GM18907 (cell line): Measurements from ENCODE around the gene ZNF212.

Experiments
- ATAC-seq: cut with Tn5 transposase; IDR thresholded peaks from one replicate; pipeline ENCODE4 v1.9.1; 2021; ENCODE audit warnings: mild to moderate bottlenecking, moderate library complexity; ENCODE audit not compliant: unreplicated experiment

Gene ZNF212

DNA sequence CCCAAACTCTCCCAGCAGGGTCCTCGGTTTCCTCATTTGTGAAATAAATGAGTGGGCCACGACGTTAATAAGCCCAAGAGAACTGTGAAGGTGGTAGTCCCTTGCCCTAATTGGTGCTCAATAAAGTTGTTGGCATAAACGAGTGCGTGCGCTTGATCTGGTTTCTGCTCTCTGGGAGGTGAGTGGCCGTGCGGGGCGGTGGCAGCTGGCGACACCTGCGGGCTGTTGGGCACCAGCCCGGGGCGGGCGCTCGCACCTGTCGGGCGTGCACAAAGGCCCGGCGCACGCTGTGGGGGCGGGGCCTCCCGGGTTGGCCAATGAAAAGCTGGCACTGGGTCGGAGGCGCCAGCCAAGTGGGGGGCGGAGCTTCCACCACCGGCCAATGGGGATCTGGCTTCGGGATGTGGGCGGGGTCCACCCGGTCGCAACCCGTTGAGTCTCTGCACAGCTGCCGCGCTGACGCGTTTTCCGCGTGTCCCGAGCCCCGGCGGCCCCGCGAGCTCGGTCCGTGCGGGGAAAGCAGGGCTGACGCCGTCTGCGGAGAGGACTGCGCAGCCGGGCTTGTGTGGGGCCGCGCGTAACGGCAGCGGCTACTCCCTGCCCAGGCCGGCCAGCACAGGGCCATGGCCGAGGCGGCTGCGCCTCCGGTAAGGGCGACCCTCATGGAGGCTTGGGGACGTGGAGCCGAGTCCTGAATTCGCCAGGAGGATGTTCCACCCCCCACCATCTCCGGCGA, 45.6 kb downstream of the ZNF212 start:
- peak; percentile 95 for ATAC-seq

DNA sequence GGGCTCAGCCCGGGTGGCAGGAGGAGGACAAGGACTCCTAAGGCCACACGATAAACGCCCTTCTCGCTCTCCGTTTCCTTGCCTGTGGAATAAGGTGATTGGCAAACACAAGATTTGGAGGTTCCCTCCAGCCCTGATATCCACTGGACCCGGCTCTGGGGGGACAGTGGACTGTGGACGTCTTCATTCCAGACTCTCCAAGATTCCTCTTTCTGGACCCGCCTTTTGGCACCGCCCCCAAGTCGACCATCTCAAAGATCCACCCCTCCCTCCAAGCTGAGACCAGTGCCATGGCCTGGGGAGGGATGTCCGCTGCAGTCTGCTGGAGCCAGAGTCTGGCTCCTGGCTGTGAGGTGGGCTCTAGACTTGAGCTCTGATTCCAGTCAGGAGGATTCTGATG, 46.2 kb downstream of the ZNF212 start:
- ATAC-seq, result peak; percentile 3

DNA sequence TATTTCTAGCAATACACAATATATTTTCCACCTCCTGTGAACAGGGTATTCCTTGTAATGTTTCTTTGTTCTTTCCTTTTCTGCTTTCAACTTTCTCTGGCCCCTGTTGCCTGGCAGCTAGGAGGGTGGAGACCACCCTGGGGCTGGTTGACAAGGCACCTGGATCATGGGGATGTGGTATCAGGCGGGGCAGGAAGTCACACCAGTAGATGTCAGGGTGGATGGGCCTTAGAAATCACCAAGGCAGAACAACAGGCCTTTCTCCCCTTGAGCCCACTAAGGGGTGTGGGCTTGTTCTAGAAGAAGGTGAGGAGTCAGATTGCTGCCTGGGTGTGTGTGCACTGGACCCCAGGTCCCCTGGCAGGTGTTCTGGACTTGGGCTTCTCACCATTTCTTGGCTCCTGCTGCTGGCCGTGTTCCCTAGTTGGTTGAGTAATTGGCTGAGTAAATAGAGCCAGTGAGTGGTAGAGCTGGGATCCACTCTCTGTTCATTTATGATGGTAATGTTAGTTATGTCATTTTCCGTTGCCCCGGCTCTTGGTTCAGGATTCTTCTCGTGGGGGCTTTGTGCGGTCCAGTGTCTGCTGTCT, 47.5 kb downstream of the ZNF212 start:
- no peak for ATAC-seq

DNA sequence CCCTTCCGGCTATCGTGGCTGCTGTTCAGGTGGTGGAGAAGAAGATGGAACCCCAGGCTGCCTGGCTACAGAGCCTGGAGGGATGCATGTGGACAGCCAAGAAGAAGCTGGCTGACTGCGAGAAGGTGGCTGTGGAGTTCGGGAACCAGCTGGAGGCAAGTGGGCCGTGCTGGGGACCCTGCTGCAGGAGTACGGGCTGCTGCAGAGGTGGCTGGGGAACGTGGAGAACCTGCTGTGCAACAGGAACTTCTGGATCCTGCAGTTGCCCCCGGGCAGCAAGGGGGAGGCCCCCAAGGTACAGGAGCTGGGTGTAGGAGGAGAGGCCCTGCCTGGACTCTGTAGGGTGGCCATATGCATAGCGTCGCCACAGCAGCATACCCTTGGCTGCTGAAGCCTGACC, 48.2 kb downstream of the ZNF212 start:
- no peak for ATAC-seq

DNA sequence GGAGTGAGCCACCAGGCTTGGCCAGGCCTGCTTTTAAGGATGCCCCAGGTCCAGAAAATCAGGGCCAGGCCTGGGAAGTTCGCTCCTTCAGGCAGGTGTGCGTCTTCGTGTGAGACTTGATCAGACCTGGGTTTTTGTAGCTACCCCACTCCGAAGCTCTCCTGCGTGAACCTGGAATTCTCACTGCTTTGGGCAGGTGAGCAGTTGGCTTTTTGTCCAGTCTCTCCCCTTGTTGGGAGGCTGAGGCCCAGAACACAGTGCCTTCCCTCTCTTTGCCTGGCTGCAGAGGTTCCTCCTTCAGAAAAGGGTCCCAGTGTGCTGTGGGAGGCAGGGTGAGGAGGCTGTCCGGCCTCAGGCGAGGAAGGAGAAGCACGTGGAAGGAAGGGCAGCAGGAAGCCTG, 49.8 kb downstream of the ZNF212 start:
- ATAC-seq, result no peak

DNA sequence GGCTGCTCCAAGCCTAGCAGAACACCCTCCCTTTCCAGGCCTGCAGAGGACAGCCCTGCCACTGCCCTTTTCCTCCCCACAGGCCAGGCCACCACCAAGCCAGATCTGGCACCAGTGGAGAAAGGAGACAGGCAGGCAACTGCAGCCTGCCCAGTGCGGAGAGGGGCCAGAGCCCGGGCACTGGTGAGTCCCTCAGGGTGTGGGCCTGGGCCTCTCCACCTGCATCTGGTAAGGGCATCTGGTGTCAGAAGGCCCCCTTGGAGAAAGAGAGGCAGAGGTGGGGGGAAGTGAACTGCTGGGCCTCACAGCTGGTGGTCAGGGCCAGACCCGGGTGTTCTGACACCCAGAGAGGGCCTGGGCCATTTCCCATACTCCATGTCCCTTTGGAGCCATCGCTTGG, 50.4 kb downstream of the ZNF212 start:
- ATAC-seq, result no peak

DNA sequence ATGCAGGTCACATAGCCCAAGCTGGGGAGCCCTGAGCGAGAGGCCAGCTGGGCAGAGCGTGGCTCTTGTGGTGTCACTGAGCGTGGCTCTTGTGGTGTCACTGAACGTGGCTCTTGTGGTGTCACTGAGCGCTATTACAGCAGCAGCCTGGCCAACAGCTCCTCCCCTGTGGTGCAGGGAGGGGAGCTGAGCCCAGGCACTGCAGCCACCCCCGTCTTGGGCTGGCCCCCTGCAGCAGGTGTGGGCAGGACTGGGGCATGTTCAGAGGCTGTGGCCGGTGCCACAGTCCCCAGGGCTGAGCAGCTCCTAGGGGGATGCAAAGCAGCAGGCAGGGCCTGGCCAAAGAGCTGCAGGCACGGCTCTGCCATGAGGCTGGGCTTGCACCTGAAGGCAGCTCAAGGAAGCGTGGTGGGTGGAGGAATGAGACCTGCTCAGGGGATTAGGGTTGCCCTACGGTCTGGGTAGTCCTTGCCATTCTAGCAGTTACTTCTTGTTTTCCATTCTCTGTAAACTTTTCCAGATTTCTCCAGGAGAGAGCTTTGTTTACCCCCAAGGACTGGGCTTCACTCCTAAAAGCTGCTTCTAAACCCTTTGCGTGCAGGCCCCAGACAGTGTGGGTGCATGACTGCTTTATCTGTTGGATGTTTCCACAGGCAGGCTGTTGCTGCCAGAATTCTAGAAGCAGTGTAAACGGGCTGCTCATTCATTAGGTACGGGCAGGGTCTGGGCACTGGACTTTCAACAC, 51.8 kb downstream of the ZNF212 start:
- ATAC-seq, result no peak

DNA sequence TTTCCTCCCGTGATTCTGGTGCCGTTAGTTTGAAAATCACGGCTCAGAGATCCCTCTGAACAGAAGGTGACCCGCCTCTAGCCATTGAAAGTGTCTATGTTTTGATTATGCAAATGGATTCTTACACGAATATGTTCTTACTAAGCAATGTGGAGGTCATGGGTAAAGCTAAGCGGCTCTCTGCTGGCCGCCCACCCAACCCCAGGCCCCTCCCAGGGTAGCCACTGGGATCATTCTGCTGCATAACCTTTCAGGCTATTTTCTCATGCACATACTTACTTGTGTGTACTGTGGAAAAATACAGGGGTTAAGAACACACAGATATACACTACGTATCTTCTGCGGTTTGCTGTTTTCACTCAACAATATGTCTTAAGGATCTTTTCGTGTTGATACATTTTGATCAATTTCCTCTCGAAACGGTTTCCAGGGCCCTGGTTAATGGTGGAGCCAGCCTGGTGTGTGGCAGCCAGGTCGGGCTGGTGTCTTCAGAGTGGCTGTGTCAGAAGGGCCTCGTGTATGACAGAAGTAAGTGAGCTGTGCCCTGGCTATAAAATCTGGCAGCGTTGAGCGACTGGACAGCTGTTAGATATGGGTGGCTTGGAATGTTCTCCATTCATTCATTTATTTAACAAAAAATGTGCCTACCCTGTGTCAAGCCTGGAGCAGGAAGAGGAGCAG, 52.5 kb downstream of the ZNF212 start:
- no peak for ATAC-seq

DNA sequence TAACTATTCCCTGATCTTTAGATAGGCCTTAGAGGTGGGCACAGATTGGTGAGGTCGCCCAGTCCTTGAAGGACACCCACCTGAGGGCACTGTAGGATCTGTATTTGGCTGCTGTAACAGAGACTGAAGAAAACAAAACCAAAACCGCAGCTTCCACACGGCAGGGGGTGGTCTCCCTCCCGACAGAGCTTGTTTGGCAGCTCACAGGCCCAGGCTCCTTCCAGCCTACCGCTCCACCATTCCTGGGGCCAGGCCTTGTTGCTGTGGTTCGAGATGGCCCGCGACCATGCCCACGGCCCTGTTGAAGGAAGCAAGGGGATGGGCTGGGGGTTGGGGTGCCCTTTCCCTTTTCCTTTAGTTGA, 53.0 kb downstream of the ZNF212 start:
- no peak for ATAC-seq

DNA sequence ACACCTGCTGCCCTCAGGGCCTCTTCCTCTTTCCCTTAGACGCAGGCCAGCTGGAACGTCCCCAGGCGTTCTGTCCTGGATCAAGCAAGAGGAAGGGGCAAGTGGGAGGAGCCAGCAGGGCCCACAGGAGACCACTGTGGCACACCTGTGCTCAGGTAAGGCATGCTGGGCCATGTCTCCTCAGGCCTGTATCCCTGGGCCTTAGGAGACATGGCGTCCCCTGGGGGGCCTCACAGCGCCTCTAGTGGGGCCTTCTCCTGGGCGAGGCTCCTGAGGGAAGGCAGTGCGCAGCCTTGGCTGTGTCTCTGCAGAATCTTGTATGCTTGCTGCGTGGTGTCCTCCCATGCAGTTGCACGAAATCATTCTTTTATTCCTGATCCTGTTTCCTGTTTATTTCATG, 53.9 kb downstream of the ZNF212 start:
- no peak for ATAC-seq

DNA sequence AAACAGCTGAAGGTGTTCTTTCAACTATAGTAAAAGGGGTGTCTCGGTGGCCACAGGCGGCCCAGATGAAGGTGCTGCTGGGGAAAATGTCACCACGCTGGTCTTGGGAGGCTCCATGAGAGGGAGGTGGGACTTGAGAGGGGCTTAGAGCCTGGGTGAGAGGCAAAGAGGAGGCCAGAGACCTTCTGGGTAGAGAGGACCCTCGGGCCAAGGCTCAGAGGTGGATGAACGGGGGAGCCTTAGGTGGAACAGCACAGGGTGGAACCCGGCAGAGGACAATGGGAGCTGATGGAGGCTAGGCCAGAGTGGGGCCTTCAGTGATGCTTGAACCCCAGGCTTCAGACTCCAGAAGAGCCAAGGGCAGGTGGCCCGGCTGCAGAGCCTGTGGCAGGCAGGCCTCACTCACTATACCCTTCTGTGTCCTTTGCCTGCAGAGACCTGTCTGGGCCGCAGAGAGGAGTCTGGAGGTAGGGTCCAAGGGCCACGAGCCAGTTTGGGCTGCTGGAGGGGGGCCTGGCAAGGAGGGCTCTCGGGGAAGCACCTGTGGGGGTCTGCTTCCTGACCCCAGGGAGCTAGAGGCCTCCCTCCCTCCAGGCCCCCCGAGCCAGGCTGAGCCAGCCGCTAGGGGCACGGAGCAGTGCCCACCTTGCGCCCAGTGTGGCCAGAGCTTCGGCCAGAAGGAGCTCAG, 54.6 kb downstream of the ZNF212 start:
- ATAC-seq, result no peak

DNA sequence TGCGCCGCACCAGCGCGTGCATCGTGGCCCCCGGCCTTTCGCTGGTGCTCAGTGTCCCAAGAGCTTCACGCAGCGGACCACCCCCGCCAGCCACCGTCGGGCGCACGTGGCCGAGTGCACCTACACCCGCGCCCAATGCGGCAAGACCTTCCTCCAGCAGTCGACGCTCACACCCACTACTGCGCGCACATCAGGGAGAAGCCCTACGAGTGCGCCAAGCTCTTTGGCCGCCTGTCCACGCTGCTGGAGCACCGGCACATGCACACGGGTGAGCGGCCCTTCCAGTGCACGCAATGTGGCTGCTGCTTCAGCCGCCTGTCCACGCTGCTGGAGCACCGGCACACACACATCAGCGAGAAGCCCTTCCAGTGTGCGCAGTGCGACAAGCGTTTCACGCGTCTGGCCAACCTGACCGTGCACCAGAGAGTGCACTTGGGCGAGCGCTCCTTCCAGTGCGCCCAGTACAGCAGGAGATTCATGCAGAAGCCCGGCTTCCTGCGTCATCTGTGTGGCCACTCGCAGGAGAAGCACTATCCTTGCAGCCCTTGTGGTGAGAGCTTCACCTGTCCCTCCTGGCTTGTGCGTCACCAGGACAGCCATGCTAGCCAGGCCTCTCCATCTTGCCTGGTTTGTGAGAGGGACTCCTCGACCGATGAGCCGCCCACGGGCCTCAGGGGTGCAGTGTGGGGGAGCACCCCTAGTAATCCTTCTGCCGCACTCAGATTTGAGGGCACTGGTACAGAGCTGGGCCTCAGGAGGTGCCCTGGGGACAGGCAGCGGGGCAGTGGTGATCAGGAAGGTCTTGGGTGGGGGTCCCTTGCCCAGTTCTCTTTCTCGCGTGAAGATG, 55.4 kb downstream of the ZNF212 start:
- no peak for ATAC-seq

DNA sequence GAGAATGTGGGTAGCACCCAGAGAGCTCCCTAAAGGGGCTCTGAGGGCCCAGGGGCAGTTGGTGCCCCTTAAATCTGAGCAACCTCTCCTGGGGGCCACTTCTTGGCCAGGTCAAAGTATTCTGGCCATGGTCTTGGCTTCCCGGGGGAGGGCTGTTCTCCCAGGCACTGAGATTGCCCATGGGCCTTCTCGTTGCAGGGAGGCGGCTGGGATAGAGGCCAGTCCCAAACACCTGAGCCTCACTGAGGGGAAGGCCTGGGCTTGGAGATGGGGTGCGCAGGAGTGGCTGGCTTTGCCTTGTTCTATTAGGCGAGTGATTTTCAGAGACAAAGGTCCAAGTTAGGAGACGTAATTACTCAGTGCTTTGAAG, 56.0 kb downstream of the ZNF212 start:
- no peak for ATAC-seq

DNA sequence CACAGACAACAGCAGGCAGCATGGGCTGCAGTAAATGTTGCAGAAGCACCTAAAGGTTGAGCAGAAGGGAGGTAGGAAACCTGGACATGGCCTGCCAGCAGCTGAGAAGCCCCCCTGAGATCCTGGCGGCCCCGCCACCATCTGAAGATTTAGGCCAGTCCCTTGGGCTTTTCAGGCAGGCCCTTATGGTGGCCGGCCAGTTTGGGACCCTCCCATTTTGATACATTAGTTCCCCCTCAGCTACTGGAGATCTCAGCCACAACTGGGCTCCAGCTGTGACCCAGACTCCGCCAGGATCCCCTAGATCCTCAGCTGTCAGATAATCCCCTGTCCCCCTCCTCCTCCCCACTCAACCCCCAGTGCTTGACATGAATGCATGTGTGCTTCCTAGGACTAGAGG, 56.9 kb downstream of the ZNF212 start:
- no peak for ATAC-seq

DNA sequence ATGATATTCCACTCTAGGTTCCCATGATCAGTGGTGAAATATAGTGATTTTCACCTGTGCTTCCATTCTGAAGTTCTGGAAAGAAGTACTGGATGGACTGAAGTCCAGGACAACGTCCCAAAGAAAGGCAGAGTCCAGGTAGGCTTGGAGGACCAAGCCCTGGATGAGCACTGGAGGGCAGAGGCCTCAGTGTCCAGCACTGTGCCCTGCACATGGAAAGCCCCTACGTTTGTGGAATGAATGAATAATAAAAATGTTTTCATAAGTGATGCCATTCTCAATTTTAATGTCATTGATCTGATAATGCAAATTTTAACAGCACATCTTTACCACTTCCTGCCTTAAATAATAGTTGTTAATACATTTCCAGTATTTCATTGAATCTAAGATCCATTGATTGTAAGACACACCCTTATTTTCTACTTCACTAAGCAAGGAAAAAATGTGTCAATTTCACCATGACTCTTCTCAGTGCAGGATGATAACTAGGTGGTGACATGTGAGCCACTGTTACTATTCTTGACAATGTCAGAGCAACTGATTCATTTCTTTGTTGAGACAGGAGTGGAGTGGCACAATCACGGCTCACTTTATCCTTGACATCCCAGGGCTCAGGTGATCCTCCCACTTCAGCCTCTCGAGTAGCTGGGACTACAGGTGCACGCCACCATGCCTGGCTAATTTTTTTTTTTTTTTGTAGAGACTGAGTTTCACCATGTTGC, 57.7 kb downstream of the ZNF212 start:
- no peak for ATAC-seq

DNA sequence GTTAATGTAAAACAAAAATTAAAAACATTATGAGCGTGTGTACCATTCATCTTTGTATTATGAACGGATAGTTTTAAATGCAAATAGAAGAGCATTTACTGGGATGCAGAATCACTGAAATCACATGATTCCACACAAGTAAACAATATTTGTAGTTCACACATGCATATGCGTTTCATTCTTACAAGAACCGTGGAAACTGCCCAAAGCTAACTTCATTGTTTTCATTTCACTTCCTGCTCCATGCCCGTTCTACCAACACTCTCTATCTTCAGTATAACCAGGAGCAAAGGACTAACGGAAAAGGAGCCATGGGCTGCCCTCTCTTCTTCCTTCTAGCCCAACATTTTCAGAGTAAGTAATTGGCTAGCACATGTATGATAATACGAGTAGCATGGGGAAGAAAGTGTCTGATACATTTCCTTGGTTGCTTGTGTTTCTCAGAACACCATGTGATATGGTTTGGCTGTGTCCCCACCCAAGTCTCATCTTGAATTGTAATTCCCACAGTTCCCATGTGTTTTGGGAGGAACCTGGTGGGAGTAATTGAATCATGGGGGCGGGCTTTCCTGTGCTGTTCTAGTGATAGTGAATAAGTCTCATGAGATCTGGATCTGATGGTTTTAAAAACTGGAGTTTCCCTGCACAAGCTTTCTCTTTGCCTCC, 61.3 kb downstream of the ZNF212 start:
- ATAC-seq, result no peak

DNA sequence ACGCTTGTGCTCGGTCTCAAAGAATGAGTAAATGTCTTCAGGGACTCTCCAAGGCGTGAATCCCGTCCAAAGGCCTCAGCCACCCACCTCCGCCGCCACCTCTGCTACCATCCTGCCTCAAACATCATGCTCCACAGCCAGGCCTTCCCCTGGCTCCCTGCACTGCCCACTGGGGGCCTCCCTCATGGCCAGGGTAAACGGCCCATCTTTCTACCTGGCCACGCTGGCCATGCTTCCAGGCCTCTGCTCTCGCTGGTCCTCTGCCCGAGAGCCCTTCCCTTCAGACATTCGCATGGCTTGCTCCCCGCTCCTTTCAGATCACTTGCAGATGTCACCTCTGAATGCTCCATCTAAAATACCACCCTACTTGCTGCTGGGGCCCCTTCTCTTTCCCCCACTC, 62.8 kb downstream of the ZNF212 start:
- ATAC-seq, result no peak

DNA sequence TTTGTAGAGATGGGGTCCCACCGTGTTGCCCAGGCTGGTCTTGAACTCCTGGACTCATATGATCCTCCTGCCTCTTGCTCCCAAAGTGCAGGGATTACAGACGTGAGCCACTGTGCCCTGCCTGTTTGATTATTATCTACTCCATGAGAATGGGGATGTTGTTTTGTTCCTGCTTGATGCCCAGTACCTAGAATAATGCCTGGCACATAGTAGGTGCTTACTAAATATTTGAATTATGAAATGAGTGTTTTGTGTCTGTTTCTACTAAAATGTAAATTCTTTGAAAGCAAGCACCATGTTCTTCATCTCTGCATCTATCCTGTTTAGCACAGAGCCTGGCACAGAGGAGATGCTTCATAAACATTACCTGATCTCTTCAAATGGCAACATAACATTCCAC, 63.4 kb downstream of the ZNF212 start:
- ATAC-seq, result no peak

DNA sequence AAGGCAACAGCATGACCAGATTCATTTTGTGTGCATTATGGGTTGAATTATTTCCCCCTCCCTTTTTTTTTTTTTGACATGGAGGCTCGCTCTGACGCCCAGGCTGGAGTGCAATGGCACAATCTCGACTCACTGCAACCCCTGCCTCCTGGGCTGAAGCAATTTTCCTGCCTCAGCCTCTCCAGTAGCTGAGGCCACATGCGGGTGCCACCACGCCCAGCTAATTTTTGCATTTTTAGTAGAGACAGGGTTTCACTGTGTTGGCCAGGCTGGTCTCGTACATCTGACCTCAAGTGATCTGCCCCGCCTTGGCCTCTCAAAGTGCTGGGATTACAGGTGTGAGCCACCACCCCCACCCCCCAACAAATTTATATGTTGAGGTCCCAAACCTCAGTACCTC, 64.6 kb downstream of the ZNF212 start:
- no peak for ATAC-seq
